Tracheal epithelial cell (primary cell): Measurements from ENCODE around the gene CXXC5. TPM values are rescaled to one million over a fixed set of nuclear protein-coding genes. Genes with fewer than 3 reads are reported as not detected.

ENCODE experiments used
- total RNA-seq: library from RNA; depleted of rRNA; stranded (reverse); fragments of >200 nt; gene quantifications from 2 replicates; pipeline ENCODE4 v1.2.1, GENCODE V29; 2014

Gene CXXC5
- total RNA-seq, result 16.4 and 47.0 TPM in 2 replicates

GRCh38 chr5:139648205-139649081 lies at the start of gene CXXC5:
TSS of gene CXXC5 (plus strand) at chr5:139648349. CDS start at chr5:139680524, 32,175 bp downstream.

Other genes starting within 250 kb of the CXXC5 start
- gene SPATA24, start 244.3 kb upstream of the CXXC5 start, total RNA-seq, result 3.4 and 4.6 TPM in 2 replicates
- 1.3 and 1.4 TPM in 2 replicates for gene DNAJC18, start 208.8 kb upstream of the CXXC5 start, total RNA-seq
- not detected in 2 replicates for gene ECSCR, start 185.6 kb upstream of the CXXC5 start, total RNA-seq
- gene SMIM33, start 177.3 kb upstream of the CXXC5 start, total RNA-seq, result not detected in 2 replicates
- 3.2 and 7.0 TPM in 2 replicates for gene STING1, start 165.6 kb upstream of the CXXC5 start, total RNA-seq
- gene UBE2D2, start 87.0 kb upstream of the CXXC5 start, total RNA-seq, result 67.1 and 95.2 TPM in 2 replicates
- gene PSD2, start 147.5 kb downstream of the CXXC5 start, total RNA-seq, result under 0.01 TPM in 1 of 2 replicates, not detected in the other